NK-92 (cell line): ENCODE results near the gene GLIS1.

Source experiments
- DNase-seq: peaks from one replicate; lab custom pipeline; 2025; ENCODE audit not compliant: unreplicated experiment; lab: John Stamatoyannopoulos, UW

The GLIS1 gene

GRCh38 chr1:53619367-53620060, 119.5 kb downstream of the GLIS1 start:
- DNase-seq, result no peak

- DNase-seq, result no peak
Measured at GRCh38 chr1:53618500-53619366, 120.2 kb downstream of the GLIS1 start.

GRCh38 chr1:53617851-53618499, 121.0 kb downstream of the GLIS1 start:
- no peak for DNase-seq

- no peak for DNase-seq
Measured at GRCh38 chr1:53617382-53617781, 121.6 kb downstream of the GLIS1 start.

GRCh38 chr1:53616927-53617326, 122.0 kb downstream of the GLIS1 start:
- no peak for DNase-seq

GRCh38 chr1:53616511-53616910, 122.5 kb downstream of the GLIS1 start:
- DNase-seq, result no peak

- DNase-seq, result no peak
Measured at GRCh38 chr1:53615101-53615500, 123.9 kb downstream of the GLIS1 start.

GRCh38 chr1:53614231-53615021, 124.5 kb downstream of the GLIS1 start:
- no peak for DNase-seq

- DNase-seq, result no peak
Measured at GRCh38 chr1:53608676-53609075, 130.3 kb downstream of the GLIS1 start.

- no peak for DNase-seq
Measured at GRCh38 chr1:53608071-53608470, 130.9 kb downstream of the GLIS1 start.

GRCh38 chr1:53606651-53607051, 132.3 kb downstream of the GLIS1 start:
- no peak for DNase-seq

GRCh38 chr1:53606197-53606596, 132.8 kb downstream of the GLIS1 start:
- no peak for DNase-seq

GRCh38 chr1:53605181-53605580, 133.8 kb downstream of the GLIS1 start:
- DNase-seq, result no peak

- no peak for DNase-seq
Measured at GRCh38 chr1:53604291-53604919, 134.6 kb downstream of the GLIS1 start.

- no peak for DNase-seq
Measured at GRCh38 chr1:53603431-53603830, 135.5 kb downstream of the GLIS1 start.

GRCh38 chr1:53601867-53602775, 136.8 kb downstream of the GLIS1 start:
- DNase-seq, result no peak

GRCh38 chr1:53601031-53601745, 137.8 kb downstream of the GLIS1 start:
- DNase-seq, result no peak

- DNase-seq, result no peak
Measured at GRCh38 chr1:53600561-53600960, 138.4 kb downstream of the GLIS1 start.

- DNase-seq, result no peak
Measured at GRCh38 chr1:53600001-53600400, 139.0 kb downstream of the GLIS1 start.
